ENCODE data around the gene FNDC1.
"Not testable (repeated sequence)": the region's sequence is repeated elsewhere in the genome, so short reads cannot be mapped to it uniquely, and the experiment has no call there.

FNDC1 gene

GRCh38 chr6:159256128-159256527 is 86.9 kb downstream of the FNDC1 start:
- no peak for DNase-seq (ENCODE audit: low read depth in 3 of 3)

- DNase-seq (ENCODE audit: low read depth in 3 of 3), result no peak
Observed at GRCh38 chr6:159257846-159258245, 88.6 kb downstream of the FNDC1 start.

GRCh38 chr6:159259441-159260125 is 90.4 kb downstream of the FNDC1 start:
- no peak for DNase-seq (ENCODE audit: low read depth in 3 of 3)

GRCh38 chr6:159260208-159260607 is 91.0 kb downstream of the FNDC1 start:
- no peak for DNase-seq (ENCODE audit: low read depth in 3 of 3)

GRCh38 chr6:159261995-159262394 is 92.8 kb downstream of the FNDC1 start:
- DNase-seq (ENCODE audit: low read depth in 3 of 3), result no peak

GRCh38 chr6:159262586-159262985 is 93.4 kb downstream of the FNDC1 start:
- DNase-seq (ENCODE audit: low read depth in 3 of 3), result no peak

GRCh38 chr6:159267165-159267564 is 98.0 kb downstream of the FNDC1 start:
- DNase-seq (ENCODE audit: low read depth in 3 of 3), result no peak

GRCh38 chr6:159268511-159268910 is 99.3 kb downstream of the FNDC1 start:
- no peak for DNase-seq (ENCODE audit: low read depth in 3 of 3)

- DNase-seq (ENCODE audit: low read depth in 3 of 3), result no peak
Observed at GRCh38 chr6:159271257-159271656, 102.1 kb downstream of the FNDC1 start.

GRCh38 chr6:159278626-159279025 is 109.4 kb downstream of the FNDC1 start:
- DNase-seq (ENCODE audit: low read depth in 3 of 3), result no peak

- no peak for DNase-seq (ENCODE audit: low read depth in 3 of 3)
Observed at GRCh38 chr6:159279790-159280277, 110.6 kb downstream of the FNDC1 start.

GRCh38 chr6:159282421-159282820 is 113.2 kb downstream of the FNDC1 start:
- DNase-seq (ENCODE audit: low read depth in 3 of 3), result no peak

GRCh38 chr6:159284661-159285060 is 115.5 kb downstream of the FNDC1 start:
- not testable (repeated sequence) for DNase-seq (ENCODE audit: low read depth in 3 of 3)

- no peak for DNase-seq (ENCODE audit: low read depth in 3 of 3)
Observed at GRCh38 chr6:159298840-159299239, 129.6 kb downstream of the FNDC1 start.

GRCh38 chr6:159299566-159299965 is 130.4 kb downstream of the FNDC1 start:
- DNase-seq (ENCODE audit: low read depth in 3 of 3), result no peak

GRCh38 chr6:159301277-159301676 is 132.1 kb downstream of the FNDC1 start:
- DNase-seq (ENCODE audit: low read depth in 3 of 3), result no peak

GRCh38 chr6:159301810-159302593 is 132.8 kb downstream of the FNDC1 start:
- no peak for DNase-seq (ENCODE audit: low read depth in 3 of 3)

GRCh38 chr6:159302594-159302992 is 133.4 kb downstream of the FNDC1 start:
- no peak for DNase-seq (ENCODE audit: low read depth in 3 of 3)

- no peak for DNase-seq (ENCODE audit: low read depth in 3 of 3)
Observed at GRCh38 chr6:159303159-159303558, 134.0 kb downstream of the FNDC1 start.

- no peak for DNase-seq (ENCODE audit: low read depth in 3 of 3)
Observed at GRCh38 chr6:159303784-159304183, 134.6 kb downstream of the FNDC1 start.

GRCh38 chr6:159304641-159305040 is 135.4 kb downstream of the FNDC1 start:
- no peak for DNase-seq (ENCODE audit: low read depth in 3 of 3)

GRCh38 chr6:159305159-159305558 is 136.0 kb downstream of the FNDC1 start:
- DNase-seq (ENCODE audit: low read depth in 3 of 3), result no peak
